TTC549 (cell line): Measurements from ENCODE around the gene CBY1.

Experiments used
- FAIRE-seq: peaks from 2 replicates; lab custom pipeline; 2012; peaks lifted over from hg19 to GRCh38; lab: Jason Lieb, UNC

Gene CBY1

GRCh38 chr22:38700789-38701628 is 44.6 kb downstream of the CBY1 start, which contains the start of gene JOSD1:
JOSD1 (minus strand) TSS chr22:38700943; CDS start chr22:38699987, 956 bp downstream.
- no peak for FAIRE-seq

- no peak for FAIRE-seq
These were observed 48.3 kb downstream of the CBY1 start for GRCh38 chr22:38704654-38705234.

DNA sequence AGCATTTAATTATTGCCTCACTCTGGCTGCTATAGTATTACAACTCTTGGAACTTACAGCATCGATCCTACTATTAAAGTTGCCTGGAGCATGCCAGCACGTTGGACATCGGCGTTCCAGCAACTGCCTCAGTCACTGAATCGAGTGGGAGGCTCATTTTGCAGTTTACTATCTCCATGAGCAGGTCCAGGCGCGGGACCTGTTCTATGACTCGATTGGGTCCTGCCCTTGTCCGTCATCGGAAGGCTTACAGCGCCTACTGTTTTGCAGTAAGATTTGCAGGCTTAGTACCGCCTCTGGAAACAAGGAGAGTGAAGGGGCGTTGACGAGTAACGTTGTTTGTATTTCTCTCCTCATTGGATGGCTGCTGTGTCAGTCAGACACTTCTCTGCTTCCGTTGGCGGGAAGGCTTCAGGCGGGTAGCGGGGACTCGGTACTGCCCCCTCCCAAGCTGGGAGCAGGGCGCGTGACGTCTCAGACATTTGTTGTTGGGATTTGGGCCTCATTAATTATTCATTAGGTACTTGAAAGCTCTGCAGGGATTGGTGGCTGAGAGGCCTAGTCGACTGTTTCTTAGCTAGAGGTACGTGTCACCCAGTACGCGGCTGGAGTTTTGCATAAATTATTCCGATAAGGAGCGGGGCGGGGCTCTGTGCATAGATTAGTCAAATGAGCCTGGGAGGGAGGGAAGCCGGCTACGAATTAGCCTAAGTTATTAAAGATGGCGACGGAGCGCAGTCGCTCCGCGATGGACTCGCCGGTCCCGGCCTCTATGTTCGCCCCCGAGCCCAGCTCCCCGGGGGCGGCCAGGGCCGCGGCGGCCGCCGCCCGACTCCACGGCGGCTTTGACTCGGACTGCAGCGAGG is 49.0 kb downstream of the CBY1 start, which contains the start of gene GTPBP1:
TSS of gene GTPBP1 (plus strand) at position 710 of the 866 bp plus-strand sequence. CDS start at position 722, 12 bp downstream.
- FAIRE-seq: peak; percentile 99

DNA sequence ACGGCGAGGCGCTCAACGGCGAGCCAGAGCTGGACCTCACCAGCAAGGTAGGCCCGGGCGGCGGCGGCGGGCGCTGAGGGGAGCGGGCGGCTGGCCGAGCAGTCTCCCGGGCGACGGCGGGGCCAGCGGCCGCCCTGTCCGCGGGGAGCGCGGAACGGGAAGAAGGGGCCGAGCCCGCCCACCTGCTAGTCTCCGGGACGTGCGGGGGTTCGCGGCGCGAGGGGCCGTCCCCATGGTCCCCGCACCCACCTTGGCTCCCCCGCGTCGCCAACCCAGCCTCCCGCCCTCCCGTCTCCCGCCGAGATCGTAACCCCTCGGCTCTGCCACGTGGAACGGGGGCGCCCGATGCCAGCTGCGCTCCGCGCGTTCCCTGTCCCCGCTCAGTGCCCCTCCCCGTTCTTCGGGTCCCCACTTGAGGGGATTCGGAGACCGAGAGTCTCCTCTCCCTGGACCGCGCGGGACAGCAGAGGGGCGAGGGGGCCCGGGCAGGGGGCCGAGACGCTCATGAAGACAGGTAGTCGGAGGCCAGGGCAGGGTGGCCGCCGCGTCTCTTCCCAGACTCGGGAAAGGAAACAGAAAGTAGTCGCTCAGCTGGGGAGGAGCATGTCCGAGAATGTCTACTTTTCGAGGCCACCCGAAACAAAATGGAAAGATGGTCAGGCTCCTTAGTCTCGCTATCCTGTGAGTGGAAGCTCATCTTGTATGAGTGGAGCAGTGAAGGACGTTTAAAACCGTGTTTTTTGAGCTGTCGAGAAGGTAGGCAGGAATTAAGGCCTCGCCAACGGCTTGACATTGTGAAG is 49.9 kb downstream of the CBY1 start:
- FAIRE-seq: no peak

DNA sequence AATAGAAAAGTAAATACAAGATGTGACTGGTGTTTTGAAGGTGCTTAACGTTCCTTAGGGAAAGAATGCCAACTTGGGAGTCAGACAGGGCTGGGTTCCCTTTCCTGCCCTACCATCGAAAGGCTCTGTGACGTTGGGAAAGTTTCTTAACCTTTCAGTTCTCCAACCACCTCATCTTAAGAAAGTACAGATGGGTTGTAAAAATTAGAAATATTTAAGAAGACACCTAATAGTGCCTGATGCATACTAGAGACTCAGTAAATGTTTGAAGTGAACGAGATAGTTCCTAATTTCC is 50.4 kb downstream of the CBY1 start:
- FAIRE-seq: no peak

DNA sequence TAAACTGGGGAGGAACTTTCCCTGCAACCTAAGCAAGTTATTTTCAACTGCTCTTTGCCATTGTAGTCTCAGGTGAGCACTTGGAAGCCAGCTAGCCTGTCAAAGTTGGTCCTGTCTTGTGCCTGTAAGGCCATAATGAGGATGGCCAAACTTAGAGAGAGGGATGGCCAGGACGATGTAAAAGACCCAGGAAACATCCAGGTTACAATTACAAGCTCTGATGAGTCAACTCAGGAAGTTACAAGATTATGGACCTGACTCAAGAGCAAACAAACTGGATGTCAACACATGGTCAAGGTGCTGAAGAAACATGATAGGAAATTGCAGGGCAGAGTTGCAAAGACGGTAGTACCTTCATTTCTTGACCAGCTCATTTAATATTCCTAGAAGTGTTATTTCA is 50.9 kb downstream of the CBY1 start:
- no peak for FAIRE-seq

GRCh38 chr22:38707984-38708383 is 51.5 kb downstream of the CBY1 start:
- FAIRE-seq: no peak

DNA sequence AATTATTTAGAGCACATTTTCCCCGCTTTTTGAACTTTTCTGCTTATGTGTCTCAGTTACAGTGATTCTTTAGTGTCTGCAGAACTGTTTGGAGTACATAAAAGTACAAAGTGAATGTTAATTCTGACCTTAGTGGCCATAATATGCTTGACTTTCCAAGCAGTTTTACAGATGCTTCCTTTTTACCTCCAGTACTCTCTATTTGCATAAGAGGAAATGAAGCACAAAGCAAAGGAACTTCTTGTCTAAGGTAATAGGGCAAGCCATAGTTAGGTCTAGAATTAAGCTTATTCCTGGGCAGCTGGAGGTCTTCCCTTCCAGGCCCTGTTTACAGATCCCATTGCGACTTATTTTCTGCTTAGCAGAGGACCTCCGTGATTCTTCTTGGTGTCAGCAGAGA is 52.9 kb downstream of the CBY1 start:
- FAIRE-seq: no peak

- FAIRE-seq: no peak
These were observed 53.9 kb downstream of the CBY1 start for GRCh38 chr22:38710351-38710750.

DNA sequence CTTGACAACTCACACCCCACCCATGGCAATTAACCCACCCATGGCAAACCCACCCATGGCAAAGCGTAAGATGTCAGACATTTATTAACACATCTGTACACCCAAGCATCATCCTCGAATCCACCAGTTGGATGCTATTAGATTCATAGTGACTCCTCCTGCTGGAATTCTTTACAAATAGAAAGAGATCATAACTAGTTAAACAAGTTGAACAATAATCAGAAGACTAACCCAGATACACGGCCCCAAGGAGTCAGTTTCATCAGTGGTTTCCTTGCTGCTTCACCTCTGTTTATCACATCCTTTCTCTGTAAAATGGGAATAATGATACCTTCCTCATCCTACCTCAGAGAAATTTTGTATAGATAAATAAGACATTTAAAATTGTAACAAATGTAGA is 54.4 kb downstream of the CBY1 start:
- no peak for FAIRE-seq

DNA sequence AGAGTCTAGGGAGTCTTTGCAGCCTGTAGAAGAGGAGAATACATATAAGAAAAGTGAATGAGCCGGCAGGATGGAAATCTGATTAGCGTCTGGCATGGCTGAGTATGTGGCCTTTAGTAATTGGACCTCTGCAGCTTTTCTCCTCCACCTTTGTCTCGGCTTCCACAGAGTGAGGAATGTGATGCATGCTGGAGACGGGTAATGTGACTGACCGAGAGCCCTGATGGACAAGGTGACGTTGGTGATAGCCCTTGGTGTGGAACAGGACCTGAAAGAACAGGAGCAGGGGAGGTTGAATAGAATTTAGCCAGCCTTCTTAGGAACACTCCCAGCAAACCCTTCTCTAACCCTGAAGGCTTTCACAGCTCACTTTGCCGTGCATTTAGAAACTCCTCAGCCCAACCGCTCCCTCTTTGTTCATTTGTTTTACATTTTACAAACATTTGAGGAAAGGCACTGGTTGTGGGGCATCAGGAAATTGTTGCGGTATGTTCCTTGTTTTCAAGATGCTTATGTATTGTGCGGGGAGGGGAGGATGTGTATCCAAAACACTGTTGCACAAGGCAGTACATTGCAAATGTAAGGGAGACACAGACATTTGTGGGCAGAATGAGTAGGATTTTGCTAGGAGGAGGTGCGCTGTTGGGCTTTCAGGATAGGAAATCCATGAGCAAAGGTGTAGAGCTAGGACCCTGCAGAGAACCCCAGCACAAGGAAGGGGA is 56.2 kb downstream of the CBY1 start:
- FAIRE-seq: no peak

DNA sequence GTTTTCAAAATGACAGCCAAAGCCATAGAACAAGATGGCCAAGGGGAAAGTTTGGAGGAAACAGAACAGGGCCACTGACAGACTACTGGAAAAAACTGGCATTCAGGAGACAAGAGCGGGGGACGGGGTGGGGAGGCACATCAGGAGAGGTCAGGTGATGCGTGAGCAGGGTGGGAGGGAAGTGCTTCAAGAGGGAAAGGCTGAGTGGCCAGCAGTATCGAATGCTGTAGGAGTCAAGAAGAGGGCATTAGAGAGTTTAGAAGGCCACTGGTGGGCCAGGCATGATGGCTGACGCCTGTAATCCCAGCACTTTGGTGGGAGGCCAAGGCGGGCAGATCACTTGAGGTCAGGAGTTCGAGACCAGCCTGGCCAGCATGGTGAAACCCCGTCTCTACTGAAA is 57.5 kb downstream of the CBY1 start:
- FAIRE-seq: no peak

- FAIRE-seq: no peak
These were observed 58.8 kb downstream of the CBY1 start for GRCh38 chr22:38715176-38715764.

- FAIRE-seq: no peak
These were observed 59.4 kb downstream of the CBY1 start for GRCh38 chr22:38715852-38716251.

DNA sequence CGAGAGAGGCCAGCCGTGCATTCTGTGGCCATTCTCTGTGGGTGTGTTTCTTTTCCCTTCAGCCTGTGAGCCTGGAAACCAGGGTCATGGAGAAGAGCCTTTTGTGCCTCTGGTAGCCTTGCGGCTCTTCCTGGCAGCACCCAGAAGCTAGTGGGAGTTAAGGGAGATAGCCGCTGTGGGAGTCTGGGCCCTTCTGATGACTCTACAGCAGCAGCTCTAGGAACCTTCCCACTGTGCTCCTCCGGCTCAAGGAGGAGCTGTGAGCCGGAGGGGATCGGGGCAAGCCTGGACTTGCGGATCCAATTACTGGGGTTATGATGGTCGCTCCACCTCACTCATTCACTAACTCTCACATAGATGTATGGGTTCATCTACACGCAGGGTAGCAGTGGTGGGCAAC is 59.8 kb downstream of the CBY1 start:
- no peak for FAIRE-seq

DNA sequence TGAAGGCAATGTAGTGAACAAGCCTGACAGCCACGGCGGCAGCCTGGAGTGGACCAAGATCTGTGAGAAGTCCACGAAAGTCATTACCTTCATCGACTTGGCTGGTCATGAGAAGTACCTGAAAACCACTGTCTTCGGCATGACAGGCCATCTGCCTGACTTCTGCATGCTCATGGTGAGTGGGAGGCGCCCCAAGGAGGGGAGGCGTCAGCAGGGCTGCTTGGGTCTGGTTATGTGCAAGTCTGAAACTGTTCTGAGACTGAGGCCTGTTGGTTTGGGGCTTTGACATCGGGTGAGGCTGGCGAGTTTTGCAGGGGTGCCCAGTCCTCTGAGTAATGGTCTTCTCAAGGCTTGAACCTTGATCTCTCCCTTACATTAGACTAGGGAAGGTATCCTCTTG is 60.4 kb downstream of the CBY1 start:
- FAIRE-seq: no peak

DNA sequence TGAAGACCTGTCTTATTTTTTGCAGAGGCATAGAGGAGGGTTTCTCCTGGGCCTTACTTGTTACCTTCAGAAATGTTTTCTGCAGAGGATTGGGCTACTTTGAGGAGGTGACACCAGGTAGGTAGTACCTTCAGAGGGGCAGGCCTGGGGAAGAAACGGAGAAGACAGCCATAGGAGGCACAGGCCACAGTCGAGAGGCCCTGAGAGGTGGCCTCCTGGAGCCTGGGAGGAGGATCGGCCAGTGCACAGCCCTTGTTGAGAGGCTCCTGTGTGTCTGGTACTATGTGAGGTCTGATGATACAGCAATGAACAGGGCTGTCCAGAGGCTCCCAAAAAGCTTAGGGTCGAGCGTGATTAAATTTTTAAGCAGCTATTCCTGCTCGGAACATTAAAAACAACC is 60.8 kb downstream of the CBY1 start:
- FAIRE-seq: no peak

GRCh38 chr22:38718414-38718813 is 62.0 kb downstream of the CBY1 start:
- FAIRE-seq: no peak

DNA sequence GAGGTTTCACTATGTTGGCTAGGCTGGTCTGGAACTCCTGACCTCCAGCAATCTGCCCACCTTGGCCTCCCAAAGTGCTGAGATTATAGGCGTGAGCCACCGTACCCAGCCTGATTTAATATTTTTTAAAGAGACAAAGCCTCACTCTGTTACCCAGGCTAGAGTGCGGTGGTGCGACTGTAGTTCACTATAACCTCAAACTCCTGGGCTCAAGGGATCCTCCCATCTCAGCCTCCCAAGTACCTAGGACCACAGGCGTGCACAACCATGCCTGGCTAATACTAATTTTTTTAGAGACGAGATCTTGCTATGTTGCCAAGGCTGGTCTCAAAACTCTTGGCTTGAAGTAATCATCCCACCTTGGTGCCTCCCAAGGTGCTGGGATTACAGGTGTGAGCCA is 62.8 kb downstream of the CBY1 start:
- FAIRE-seq: no peak

DNA sequence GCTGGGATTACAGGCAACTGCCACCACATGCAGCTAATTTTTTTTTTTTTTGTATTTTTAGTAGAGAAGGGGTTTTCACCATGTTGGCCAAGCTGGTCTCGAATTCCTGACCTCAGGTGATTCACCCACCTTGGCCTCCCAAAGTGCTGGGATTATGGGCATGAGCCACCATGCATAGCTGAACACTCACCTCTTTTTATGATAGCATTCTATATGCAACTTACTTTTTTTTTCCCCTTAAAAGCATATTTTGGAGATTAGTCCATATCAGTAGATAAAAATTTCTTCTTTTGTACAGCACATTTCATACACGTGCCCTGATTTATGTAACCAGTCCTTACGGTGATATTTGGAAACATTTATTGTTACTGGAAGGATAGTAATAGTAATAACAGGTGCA is 63.9 kb downstream of the CBY1 start:
- FAIRE-seq: no peak

GRCh38 chr22:38721551-38721950 is 65.1 kb downstream of the CBY1 start:
- no peak for FAIRE-seq
